ENCODE results near the gene TMC1.

The TMC1 gene

GRCh38 chr9:72685911-72686310, 164.5 kb downstream of the TMC1 start:
- DNase-seq: no peak

GRCh38 chr9:72687331-72687730, 165.9 kb downstream of the TMC1 start:
- no peak for DNase-seq

- no peak for DNase-seq
Observed at GRCh38 chr9:72691671-72692070, 170.3 kb downstream of the TMC1 start.

GRCh38 chr9:72695365-72695764, 174.0 kb downstream of the TMC1 start:
- DNase-seq: no peak

- no peak for DNase-seq
Observed at GRCh38 chr9:72696511-72696910, 175.1 kb downstream of the TMC1 start.

- DNase-seq: no peak
Observed at GRCh38 chr9:72701510-72701909, 180.1 kb downstream of the TMC1 start.

GRCh38 chr9:72703574-72703973, 182.2 kb downstream of the TMC1 start:
- no peak for DNase-seq

GRCh38 chr9:72704688-72705375, 183.4 kb downstream of the TMC1 start:
- DNase-seq: no peak

- DNase-seq: no peak
Observed at GRCh38 chr9:72718503-72718902, 197.1 kb downstream of the TMC1 start.

GRCh38 chr9:72721067-72721466, 199.7 kb downstream of the TMC1 start:
- no peak for DNase-seq

GRCh38 chr9:72726947-72727346, 205.5 kb downstream of the TMC1 start:
- DNase-seq: no peak

GRCh38 chr9:72728031-72728770, 206.8 kb downstream of the TMC1 start:
- DNase-seq: no peak

- no peak for DNase-seq
Observed at GRCh38 chr9:72733895-72734294, 212.5 kb downstream of the TMC1 start.

GRCh38 chr9:72734631-72735030, 213.2 kb downstream of the TMC1 start:
- no peak for DNase-seq

GRCh38 chr9:72743836-72744235, 222.4 kb downstream of the TMC1 start:
- no peak for DNase-seq

GRCh38 chr9:72749276-72749675, 227.9 kb downstream of the TMC1 start:
- DNase-seq: no peak

- DNase-seq: no peak
Observed at GRCh38 chr9:72751541-72751940, 230.1 kb downstream of the TMC1 start.

GRCh38 chr9:72753266-72753893, 232.0 kb downstream of the TMC1 start:
- DNase-seq: no peak

GRCh38 chr9:72755836-72756235, 234.4 kb downstream of the TMC1 start:
- DNase-seq: no peak

- no peak for DNase-seq
Observed at GRCh38 chr9:72758944-72759343, 237.5 kb downstream of the TMC1 start.

- DNase-seq: no peak
Observed at GRCh38 chr9:72763022-72763421, 241.6 kb downstream of the TMC1 start.

GRCh38 chr9:72769546-72769945, 248.1 kb downstream of the TMC1 start:
- DNase-seq: no peak

- no peak for DNase-seq
Observed at GRCh38 chr9:72772661-72773060, 251.3 kb downstream of the TMC1 start.

- no peak for DNase-seq
Observed at GRCh38 chr9:72773570-72773969, 252.2 kb downstream of the TMC1 start.
